ENCODE measurements around the gene KDELR1. TPM values are rescaled to one million over a fixed set of nuclear protein-coding genes. Genes with fewer than 3 reads are reported as not detected.

Gene KDELR1
- total RNA-seq, 1 donor from 2014 or later: 213 TPM

DNA sequence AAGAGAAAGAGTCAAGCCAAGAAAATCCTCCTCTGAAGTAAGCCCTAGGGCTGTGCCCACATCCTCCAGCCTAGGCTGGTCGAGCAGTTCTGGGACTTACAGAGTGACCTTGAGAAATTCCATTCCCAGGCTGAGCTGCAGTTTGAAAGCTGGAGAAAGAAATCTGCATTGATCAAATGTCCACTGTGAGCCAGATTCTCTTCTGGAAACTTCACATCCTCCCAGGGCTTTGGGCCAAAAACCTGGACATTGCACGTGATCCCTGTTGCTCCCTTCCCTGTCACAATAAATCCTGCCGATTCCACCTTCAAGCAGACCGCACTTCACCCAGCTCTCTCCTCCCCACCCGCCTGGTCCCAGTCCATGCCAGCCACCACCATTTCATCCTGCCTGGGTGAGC is 43.3 kb downstream of the KDELR1 start:
- Mint-ChIP-seq H3K4me3 (ENCODE audit: unreplicated experiment) (no peak overlapping the region), H3K27me3 (ENCODE audit: unreplicated experiment) (peaks cover 8% of the 10 kb centered on the region), H3K9me3 (ENCODE audit: unreplicated experiment) (peaks cover 7% of the 10 kb centered on the region), H3K4me1 (ENCODE audit: low read depth, unreplicated experiment) (no peaks in the 10 kb centered on the region), H3K36me3 (ENCODE audit: unreplicated experiment) (no peaks in the 10 kb centered on the region), H3K27ac (ENCODE audit: unreplicated experiment) (no peak overlapping the region)
- TF ChIP-seq, protein P1, sequence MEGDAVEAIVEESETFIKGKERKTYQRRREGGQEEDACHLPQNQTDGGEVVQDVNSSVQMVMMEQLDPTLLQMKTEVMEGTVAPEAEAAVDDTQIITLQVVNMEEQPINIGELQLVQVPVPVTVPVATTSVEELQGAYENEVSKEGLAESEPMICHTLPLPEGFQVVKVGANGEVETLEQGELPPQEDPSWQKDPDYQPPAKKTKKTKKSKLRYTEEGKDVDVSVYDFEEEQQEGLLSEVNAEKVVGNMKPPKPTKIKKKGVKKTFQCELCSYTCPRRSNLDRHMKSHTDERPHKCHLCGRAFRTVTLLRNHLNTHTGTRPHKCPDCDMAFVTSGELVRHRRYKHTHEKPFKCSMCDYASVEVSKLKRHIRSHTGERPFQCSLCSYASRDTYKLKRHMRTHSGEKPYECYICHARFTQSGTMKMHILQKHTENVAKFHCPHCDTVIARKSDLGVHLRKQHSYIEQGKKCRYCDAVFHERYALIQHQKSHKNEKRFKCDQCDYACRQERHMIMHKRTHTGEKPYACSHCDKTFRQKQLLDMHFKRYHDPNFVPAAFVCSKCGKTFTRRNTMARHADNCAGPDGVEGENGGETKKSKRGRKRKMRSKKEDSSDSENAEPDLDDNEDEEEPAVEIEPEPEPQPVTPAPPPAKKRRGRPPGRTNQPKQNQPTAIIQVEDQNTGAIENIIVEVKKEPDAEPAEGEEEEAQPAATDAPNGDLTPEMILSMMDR (IDR thresholded peaks at IDR 0.05; ENCODE audit: partially characterized antibody, unreplicated experiment): no peak
- DNase-seq: no peak

GRCh38 chr19:48346191-48346590 is 45.2 kb downstream of the KDELR1 start:
- no peak for DNase-seq
- H3K36me3 Mint-ChIP-seq (ENCODE audit: unreplicated experiment): no peaks in the 10 kb centered on the region
- H3K9me3 Mint-ChIP-seq (ENCODE audit: unreplicated experiment): peaks cover 7% of the 10 kb centered on the region
- H3K27me3 Mint-ChIP-seq (ENCODE audit: unreplicated experiment): peaks cover 3% of the 10 kb centered on the region
- H3K4me3 Mint-ChIP-seq (ENCODE audit: unreplicated experiment): no peak overlapping the region
- H3K4me1 Mint-ChIP-seq (ENCODE audit: low read depth, unreplicated experiment): no peaks in the 10 kb centered on the region
- no peak overlapping the region for H3K27ac Mint-ChIP-seq (ENCODE audit: unreplicated experiment)
- TF ChIP-seq, protein P1 (IDR thresholded peaks at IDR 0.05; ENCODE audit: partially characterized antibody, unreplicated experiment): no peak

GRCh38 chr19:48344892-48345291 is 46.5 kb downstream of the KDELR1 start:
- no peak for DNase-seq
- no peaks in the 10 kb centered on the region for H3K36me3 Mint-ChIP-seq (ENCODE audit: unreplicated experiment)
- no peak overlapping the region for H3K4me3 Mint-ChIP-seq (ENCODE audit: unreplicated experiment)
- H3K4me1 Mint-ChIP-seq (ENCODE audit: low read depth, unreplicated experiment): no peaks in the 10 kb centered on the region
- peaks cover 4% of the 10 kb centered on the region for H3K9me3 Mint-ChIP-seq (ENCODE audit: unreplicated experiment)
- TF ChIP-seq, protein P1 (IDR thresholded peaks at IDR 0.05; ENCODE audit: partially characterized antibody, unreplicated experiment): no peak
- H3K27me3 Mint-ChIP-seq (ENCODE audit: unreplicated experiment): no peaks in the 10 kb centered on the region
- no peak overlapping the region for H3K27ac Mint-ChIP-seq (ENCODE audit: unreplicated experiment)

- H3K36me3 Mint-ChIP-seq (ENCODE audit: unreplicated experiment): no peaks in the 10 kb centered on the region
Measured at GRCh38 chr19:48342841-48343540, 48.4 kb downstream of the KDELR1 start.

DNA sequence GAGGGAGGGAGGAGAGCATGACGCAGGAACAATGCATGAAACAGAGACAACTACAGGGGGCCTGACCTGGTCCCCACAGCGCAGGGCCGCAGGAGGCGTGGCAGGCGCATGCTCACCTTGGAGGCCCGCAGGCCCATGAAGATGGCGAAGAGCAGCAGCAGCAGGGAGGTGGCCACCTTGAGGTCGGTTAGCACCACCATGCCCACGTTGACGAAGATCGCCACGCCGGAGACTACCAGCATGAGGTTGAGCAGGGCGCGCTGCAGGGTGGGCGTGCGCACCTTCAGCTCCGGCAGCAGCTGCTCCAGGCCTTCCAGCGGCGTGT is 49.0 kb downstream of the KDELR1 start:
- no peak overlapping the region for H3K4me3 Mint-ChIP-seq (ENCODE audit: unreplicated experiment)
- H3K9me3 Mint-ChIP-seq (ENCODE audit: unreplicated experiment): peaks cover 5% of the 10 kb centered on the region
- DNase-seq: no peak
- H3K36me3 Mint-ChIP-seq (ENCODE audit: unreplicated experiment): no peaks in the 10 kb centered on the region
- no peak overlapping the region for H3K27ac Mint-ChIP-seq (ENCODE audit: unreplicated experiment)
- peaks cover 9% of the 10 kb centered on the region for H3K4me1 Mint-ChIP-seq (ENCODE audit: low read depth, unreplicated experiment)
- peaks cover 2% of the 10 kb centered on the region for H3K27me3 Mint-ChIP-seq (ENCODE audit: unreplicated experiment)
- TF ChIP-seq, protein P1 (IDR thresholded peaks at IDR 0.05; ENCODE audit: partially characterized antibody, unreplicated experiment): no peak

More at GRCh38 chr19:48342841-48343540, 48.4 kb downstream of the KDELR1 start:
- H3K4me3 Mint-ChIP-seq (ENCODE audit: unreplicated experiment): no peak overlapping the region
- peaks cover 5% of the 10 kb centered on the region for H3K9me3 Mint-ChIP-seq (ENCODE audit: unreplicated experiment)
- H3K27me3 Mint-ChIP-seq (ENCODE audit: unreplicated experiment): peaks cover 2% of the 10 kb centered on the region
- H3K27ac Mint-ChIP-seq (ENCODE audit: unreplicated experiment): no peak overlapping the region
- no peak for DNase-seq
- peaks cover 8% of the 10 kb centered on the region for H3K4me1 Mint-ChIP-seq (ENCODE audit: low read depth, unreplicated experiment)
- TF ChIP-seq, protein P1 (IDR thresholded peaks at IDR 0.05; ENCODE audit: partially characterized antibody, unreplicated experiment): no peak

All from glutamatergic neuron (in vitro differentiated cells).